Activated naive CD4-positive, alpha-beta T cell treated with anti-CD3 and anti-CD28 coated beads for 36 hours (primary cell): ENCODE data around the gene NCOA4. TPM values are rescaled to one million over a fixed set of nuclear protein-coding genes. Genes with fewer than 3 reads are reported as not detected.
"Not testable (repeated sequence)": the region's sequence is repeated elsewhere in the genome, so short reads cannot be mapped to it uniquely, and the experiment has no call there.

Experiments
- CTCF ChIA-PET: fragments of 350-600 bp; sonication (Branson Sonifier 250); formaldehyde crosslinking; loops from one replicate; lab custom pipeline; 2021; ENCODE audit warnings: antibody characterized with exemption; lab: Charles Lee
- DNase-seq: peaks from one replicate; pipeline ENCODE4 v3.0.0-alpha.2; 2020
- H3K27ac Mint-ChIP-seq: one replicate; pipeline ENCODE4 v1.8.0; 2021; ENCODE audit warnings: mild to moderate bottlenecking, mixed read lengths
- H3K27me3 Mint-ChIP-seq: one replicate; pipeline ENCODE4 v1.8.0; 2021; ENCODE audit warnings: low read depth, mixed read lengths
- H3K36me3 Mint-ChIP-seq: one replicate; pipeline ENCODE4 v1.8.0; 2021; ENCODE audit warnings: low read depth, mixed read lengths
- H3K4me1 Mint-ChIP-seq: one replicate; pipeline ENCODE4 v1.8.0; 2021; ENCODE audit warnings: low read depth, mixed read lengths
- H3K4me3 Mint-ChIP-seq: one replicate; pipeline ENCODE4 v1.8.0; 2021; ENCODE audit warnings: mild to moderate bottlenecking, moderate library complexity, mixed read lengths
- H3K9me3 Mint-ChIP-seq: one replicate; pipeline ENCODE4 v1.8.0; 2021; ENCODE audit warnings: mixed read lengths
- intact Hi-C: fragments of 100-400 bp; cut with micrococcal nuclease; formaldehyde crosslinking; loops from one replicate; pipeline ENCODE4 v1.15.1; 2023
- total RNA-seq, 2 experiments: library from RNA; stranded (reverse); gene quantifications; one replicate each; pipeline ENCODE4 v1.2.3, GENCODE V29; 2021

Gene NCOA4
- total RNA-seq, 2 experiments from 2014 or later = 74.2 to 75.0 TPM

GRCh38 chr10:45962686-45963452, 67.6 kb downstream of the NCOA4 start:
- H3K9me3 Mint-ChIP-seq, H3K4me3 Mint-ChIP-seq, intact Hi-C loops, H3K27ac Mint-ChIP-seq, DNase-seq, CTCF ChIA-PET, H3K4me1 Mint-ChIP-seq, H3K36me3 Mint-ChIP-seq, H3K27me3 Mint-ChIP-seq: not testable (repeated sequence)

DNA sequence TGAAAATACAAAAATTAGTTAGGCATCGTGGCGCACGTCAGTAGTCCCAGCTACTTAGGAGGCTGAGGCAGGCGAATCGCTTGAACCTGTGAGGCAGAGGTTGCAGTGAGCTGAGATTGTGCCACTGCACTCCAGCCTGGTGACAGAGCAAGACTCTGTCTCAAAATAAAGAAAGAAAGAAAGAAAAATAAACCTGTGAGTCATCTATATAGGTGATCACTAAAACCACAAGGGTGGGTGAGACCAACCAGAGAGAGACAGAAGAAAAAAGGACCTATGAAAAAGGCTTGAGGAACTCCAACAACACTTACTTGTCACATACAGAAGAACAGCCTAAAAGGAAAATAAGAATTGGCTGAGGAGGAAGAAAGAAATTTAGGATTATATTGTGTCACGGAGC, 72.5 kb downstream of the NCOA4 start:
- H3K27ac Mint-ChIP-seq, H3K36me3 Mint-ChIP-seq, intact Hi-C loops, H3K27me3 Mint-ChIP-seq, H3K9me3 Mint-ChIP-seq, DNase-seq, H3K4me3 Mint-ChIP-seq, CTCF ChIA-PET, H3K4me1 Mint-ChIP-seq: not testable (repeated sequence)

GRCh38 chr10:45956634-45957033, 73.8 kb downstream of the NCOA4 start:
- H3K4me1 Mint-ChIP-seq, H3K27ac Mint-ChIP-seq, intact Hi-C loops, H3K4me3 Mint-ChIP-seq, H3K36me3 Mint-ChIP-seq, H3K9me3 Mint-ChIP-seq, H3K27me3 Mint-ChIP-seq, DNase-seq: not testable (repeated sequence)
- CTCF ChIA-PET = interaction anchor here (0.6 kb wide), 1 partner anchor 162 kb away, joined by 4 read pairs; no protein-coding TSS in a partner anchor

Other genes starting within 250 kb of the NCOA4 start
- gene AGAP4, start 183.1 kb downstream of the NCOA4 start, total RNA-seq = 1 to 10 TPM; 9.4 to 9.5 TPM
- gene TIMM23, start 58.1 kb downstream of the NCOA4 start, total RNA-seq = 10 to 100 TPM; 52.5 to 54.3 TPM
- gene MSMB, start 15.6 kb upstream of the NCOA4 start, total RNA-seq = not detected